ENCODE data around the gene RNF8. TPM values are rescaled to one million over a fixed set of nuclear protein-coding genes. Genes with fewer than 3 reads are reported as not detected.

RNF8 gene
- total RNA-seq, 2 donors from 2014 or later = 12.7 to 42.4 TPM

GRCh38 chr6:37308069-37308815 is 45.5 kb upstream of the RNF8 start:
- peak; percentile 34 for DNase-seq (ENCODE audit: low spot score)
- intact Hi-C loops (cut with DNase I) = no loop called here
- Histone ChIP-seq H3K27ac (peak overlapping the region in 1 of 2 donors; percentile 18), H3K4me3 (no peak overlapping the region), H3K9me3 (no peaks in the 10 kb centered on the region), H3K4me1 (replicated peaks) (no peaks in the 10 kb centered on the region), H3K36me3 (no peaks in the 10 kb centered on the region), H3K27me3 (replicated peaks; ENCODE audit: insufficient read depth) (no peaks in the 10 kb centered on the region)
- WGBS = 12% methylated on average over 5 of the region's 5 CpGs
- no peak for TF ChIP-seq CTCF (IDR thresholded peaks at IDR 0.05)
- TF ChIP-seq POLR2A (IDR thresholded peaks at IDR 0.05) = no peak
- no peak for TF ChIP-seq POLR2AphosphoS5 (IDR thresholded peaks at IDR 0.05)

GRCh38 chr6:37309046-37309445 is 44.7 kb upstream of the RNF8 start:
- no peaks in the 10 kb centered on the region for H3K36me3 ChIP-seq
- no peak overlapping the region for H3K27ac ChIP-seq
- no peak for DNase-seq (ENCODE audit: low spot score)
- H3K9me3 ChIP-seq = no peaks in the 10 kb centered on the region
- no peak overlapping the region for H3K4me3 ChIP-seq
- 86% methylated on average over 1 of the region's 1 CpG for WGBS
- intact Hi-C loops (cut with DNase I) = no loop called here
- H3K4me1 ChIP-seq (replicated peaks) = no peaks in the 10 kb centered on the region
- TF ChIP-seq POLR2AphosphoS5 (IDR thresholded peaks at IDR 0.05) (no peak), POLR2A (IDR thresholded peaks at IDR 0.05) (no peak)
- H3K27me3 ChIP-seq (replicated peaks; ENCODE audit: insufficient read depth) = no peaks in the 10 kb centered on the region

GRCh38 chr6:37309692-37310091 is 44.1 kb upstream of the RNF8 start:
- no peaks in the 10 kb centered on the region for H3K4me1 ChIP-seq (replicated peaks)
- intact Hi-C loops (cut with DNase I) = no loop called here
- no peak overlapping the region for H3K27ac ChIP-seq
- H3K27me3 ChIP-seq (replicated peaks; ENCODE audit: insufficient read depth) = no peaks in the 10 kb centered on the region
- no peaks in the 10 kb centered on the region for H3K36me3 ChIP-seq
- H3K4me3 ChIP-seq = no peak overlapping the region
- H3K9me3 ChIP-seq = no peaks in the 10 kb centered on the region
- no peak for DNase-seq (ENCODE audit: low spot score)
- 63% methylated on average over 3 of the region's 3 CpGs for WGBS
- no peak for TF ChIP-seq POLR2A (IDR thresholded peaks at IDR 0.05)
- TF ChIP-seq POLR2AphosphoS5 (IDR thresholded peaks at IDR 0.05) = no peak
- no peak for TF ChIP-seq CTCF (IDR thresholded peaks at IDR 0.05)

GRCh38 chr6:37310966-37311365 is 42.8 kb upstream of the RNF8 start:
- no peak overlapping the region for H3K27ac ChIP-seq
- TF ChIP-seq POLR2A (IDR thresholded peaks at IDR 0.05) = no peak
- no peak for TF ChIP-seq POLR2AphosphoS5 (IDR thresholded peaks at IDR 0.05)
- TF ChIP-seq CTCF (IDR thresholded peaks at IDR 0.05) = no peak
- no peak overlapping the region for H3K4me3 ChIP-seq
- 76% methylated on average over 3 of the region's 3 CpGs for WGBS
- no peaks in the 10 kb centered on the region for H3K4me1 ChIP-seq (replicated peaks)
- no peaks in the 10 kb centered on the region for H3K36me3 ChIP-seq
- H3K27me3 ChIP-seq (replicated peaks; ENCODE audit: insufficient read depth) = no peaks in the 10 kb centered on the region
- DNase-seq (ENCODE audit: low spot score) = no peak
- intact Hi-C loops (cut with DNase I) = no loop called here
- no peaks in the 10 kb centered on the region for H3K9me3 ChIP-seq

- H3K27me3 ChIP-seq (replicated peaks; ENCODE audit: insufficient read depth) = no peaks in the 10 kb centered on the region
- H3K4me1 ChIP-seq (replicated peaks) = no peaks in the 10 kb centered on the region
- no peak for TF ChIP-seq POLR2AphosphoS5 (IDR thresholded peaks at IDR 0.05)
- TF ChIP-seq POLR2A (IDR thresholded peaks at IDR 0.05) = no peak
- intact Hi-C loops (cut with DNase I) = no loop called here
- peaks cover 3 to 5% of the 10 kb centered on the region in 2 donors for H3K36me3 ChIP-seq
- no peak for DNase-seq (ENCODE audit: low spot score)
- H3K9me3 ChIP-seq = no peaks in the 10 kb centered on the region
- H3K27ac ChIP-seq = no peak overlapping the region
- WGBS = 79% methylated on average over 2 of the region's 2 CpGs
- H3K4me3 ChIP-seq = no peak overlapping the region
Observed at GRCh38 chr6:37311741-37312473, 41.9 kb upstream of the RNF8 start.

Measured in prostate gland (tissue), 2 donors.